ENCODE data around the gene TBP. TPM values are rescaled to one million over a fixed set of nuclear protein-coding genes. Genes with fewer than 3 reads are reported as not detected.

TBP gene
- total and polyA plus RNA-seq, 2 of the 13 experiments (the other 11 are each of a cell fraction or from before 2014, with no cell fraction given): 21.7 to 28.1 TPM

GRCh38 chr6:170516783-170517616 lies 37.2 kb upstream of the TBP start (continued):
- TF ChIP-seq ZNF574 (CRISPR knock-in tag; IDR thresholded peaks at IDR 0.05) (0 out of 2 replicates have a peak, but pooled peaks have one; percentile 58), ZNF672 (CRISPR knock-in tag; IDR thresholded peaks at IDR 0.05) (no peak), RCOR2 (CRISPR knock-in tag; IDR thresholded peaks at IDR 0.05) (no peak), ZFP36L1 (CRISPR knock-in tag; IDR thresholded peaks at IDR 0.05) (no peak), FOXP1 (IDR thresholded peaks at IDR 0.05) (no peak), FOXP1 (CRISPR knock-in tag; IDR thresholded peaks at IDR 0.05) (no peak), ZBTB33 (CRISPR knock-in tag; IDR thresholded peaks at IDR 0.05) (0 out of 2 replicates have a peak, but pooled peaks have one; percentile 22), SIX1 (CRISPR knock-in tag; IDR thresholded peaks at IDR 0.05; ENCODE audit: borderline replicate concordance) (no peak), TP53 (CRISPR knock-in tag; conservative IDR thresholded peaks at IDR 0.05) (no peak), ZNF629 (CRISPR knock-in tag; conservative IDR thresholded peaks at IDR 0.05) (no peak), ZNF550 (CRISPR knock-in tag; IDR thresholded peaks at IDR 0.05; ENCODE audit: borderline replicate concordance) (no peak), ZNF3 (CRISPR knock-in tag; IDR thresholded peaks at IDR 0.05) (no peak), RORA (CRISPR knock-in tag; IDR thresholded peaks at IDR 0.05) (no peak), ZFP62 (CRISPR knock-in tag; IDR thresholded peaks at IDR 0.05) (no peak), PBX2 (CRISPR knock-in tag; IDR thresholded peaks at IDR 0.05) (no peak), U2AF1 (optimal IDR thresholded peaks at IDR 0.05; ENCODE audit: low read depth, low read length) (no peak), DMAP1 (CRISPR knock-in tag; IDR thresholded peaks at IDR 0.05) (no peak), ZBTB7A (CRISPR knock-in tag; IDR thresholded peaks at IDR 0.05) (no peak), PHB2 (IDR thresholded peaks at IDR 0.05; ENCODE audit: partially characterized antibody) (no peak)
- TF ChIP-seq, protein P1, sequence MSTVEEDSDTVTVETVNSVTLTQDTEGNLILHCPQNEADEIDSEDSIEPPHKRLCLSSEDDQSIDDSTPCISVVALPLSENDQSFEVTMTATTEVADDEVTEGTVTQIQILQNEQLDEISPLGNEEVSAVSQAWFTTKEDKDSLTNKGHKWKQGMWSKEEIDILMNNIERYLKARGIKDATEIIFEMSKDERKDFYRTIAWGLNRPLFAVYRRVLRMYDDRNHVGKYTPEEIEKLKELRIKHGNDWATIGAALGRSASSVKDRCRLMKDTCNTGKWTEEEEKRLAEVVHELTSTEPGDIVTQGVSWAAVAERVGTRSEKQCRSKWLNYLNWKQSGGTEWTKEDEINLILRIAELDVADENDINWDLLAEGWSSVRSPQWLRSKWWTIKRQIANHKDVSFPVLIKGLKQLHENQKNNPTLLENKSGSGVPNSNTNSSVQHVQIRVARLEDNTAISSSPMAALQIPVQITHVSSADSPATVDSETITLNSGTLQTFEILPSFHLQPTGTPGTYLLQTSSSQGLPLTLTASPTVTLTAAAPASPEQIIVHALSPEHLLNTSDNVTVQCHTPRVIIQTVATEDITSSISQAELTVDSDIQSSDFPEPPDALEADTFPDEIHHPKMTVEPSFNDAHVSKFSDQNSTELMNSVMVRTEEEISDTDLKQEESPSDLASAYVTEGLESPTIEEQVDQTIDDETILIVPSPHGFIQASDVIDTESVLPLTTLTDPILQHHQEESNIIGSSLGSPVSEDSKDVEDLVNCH (CRISPR knock-in tag; IDR thresholded peaks at IDR 0.05): 0 out of 2 replicates have a peak, but pooled peaks have one; percentile 32
- TF ChIP-seq, protein P2, sequence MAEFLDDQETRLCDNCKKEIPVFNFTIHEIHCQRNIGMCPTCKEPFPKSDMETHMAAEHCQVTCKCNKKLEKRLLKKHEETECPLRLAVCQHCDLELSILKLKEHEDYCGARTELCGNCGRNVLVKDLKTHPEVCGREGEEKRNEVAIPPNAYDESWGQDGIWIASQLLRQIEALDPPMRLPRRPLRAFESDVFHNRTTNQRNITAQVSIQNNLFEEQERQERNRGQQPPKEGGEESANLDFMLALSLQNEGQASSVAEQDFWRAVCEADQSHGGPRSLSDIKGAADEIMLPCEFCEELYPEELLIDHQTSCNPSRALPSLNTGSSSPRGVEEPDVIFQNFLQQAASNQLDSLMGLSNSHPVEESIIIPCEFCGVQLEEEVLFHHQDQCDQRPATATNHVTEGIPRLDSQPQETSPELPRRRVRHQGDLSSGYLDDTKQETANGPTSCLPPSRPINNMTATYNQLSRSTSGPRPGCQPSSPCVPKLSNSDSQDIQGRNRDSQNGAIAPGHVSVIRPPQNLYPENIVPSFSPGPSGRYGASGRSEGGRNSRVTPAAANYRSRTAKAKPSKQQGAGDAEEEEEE (CRISPR knock-in tag; IDR thresholded peaks at IDR 0.05; ENCODE audit: borderline replicate concordance): no peak

Data from HepG2 (cell line).